ENCODE results near the gene KISS1R.
"Not testable (repeated sequence)": the region's sequence is repeated elsewhere in the genome, so short reads cannot be mapped to it uniquely, and the experiment has no call there.

The KISS1R gene

DNA sequence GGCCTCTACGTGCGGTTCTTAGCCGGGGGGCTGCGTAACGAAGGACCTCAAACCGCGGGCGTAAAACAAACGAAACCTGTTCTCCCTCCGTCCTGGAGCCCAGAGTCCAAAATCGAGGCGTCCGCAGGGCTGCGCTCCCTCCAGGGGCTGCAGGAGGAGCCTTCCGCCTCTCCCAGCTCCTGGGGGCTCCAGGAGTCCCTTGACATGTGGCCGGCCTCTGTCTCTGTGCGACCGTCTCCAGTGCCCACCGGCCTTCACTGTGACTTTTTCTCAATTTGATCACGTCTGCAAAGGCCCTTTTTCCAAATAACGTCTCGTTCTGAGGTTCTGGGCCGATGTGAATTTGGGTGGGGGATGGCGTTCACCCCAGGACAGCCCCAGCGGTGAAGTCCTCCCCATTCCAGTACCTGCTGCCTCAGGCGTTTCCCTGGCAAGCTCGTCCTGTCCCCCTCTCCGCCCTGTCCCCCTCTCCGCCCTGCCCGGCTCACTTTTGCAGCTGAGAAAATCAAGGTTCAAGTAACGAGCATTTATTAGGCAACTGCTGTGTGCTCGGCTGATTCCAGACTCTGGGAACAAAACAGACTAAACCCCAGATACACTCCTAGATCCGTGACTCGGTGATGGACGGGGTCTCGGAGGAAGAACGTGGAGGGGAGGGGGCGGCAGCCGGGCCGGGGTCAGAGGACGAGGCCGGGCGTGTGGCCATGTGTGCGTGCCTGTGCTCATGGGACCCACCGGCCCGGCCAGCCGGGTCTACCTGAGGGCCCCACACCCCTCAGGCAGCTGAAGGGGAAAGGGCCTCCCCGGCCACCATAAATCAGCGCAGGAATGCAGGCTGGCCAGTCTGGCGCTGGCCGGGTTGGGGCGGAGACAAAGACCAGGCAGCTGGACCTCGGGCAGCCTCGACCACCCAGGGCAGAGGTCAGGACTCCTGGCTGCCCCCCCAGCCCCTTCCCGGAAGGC lies 39.0 kb downstream of the KISS1R start:
- DNase-seq = no peak

DNA sequence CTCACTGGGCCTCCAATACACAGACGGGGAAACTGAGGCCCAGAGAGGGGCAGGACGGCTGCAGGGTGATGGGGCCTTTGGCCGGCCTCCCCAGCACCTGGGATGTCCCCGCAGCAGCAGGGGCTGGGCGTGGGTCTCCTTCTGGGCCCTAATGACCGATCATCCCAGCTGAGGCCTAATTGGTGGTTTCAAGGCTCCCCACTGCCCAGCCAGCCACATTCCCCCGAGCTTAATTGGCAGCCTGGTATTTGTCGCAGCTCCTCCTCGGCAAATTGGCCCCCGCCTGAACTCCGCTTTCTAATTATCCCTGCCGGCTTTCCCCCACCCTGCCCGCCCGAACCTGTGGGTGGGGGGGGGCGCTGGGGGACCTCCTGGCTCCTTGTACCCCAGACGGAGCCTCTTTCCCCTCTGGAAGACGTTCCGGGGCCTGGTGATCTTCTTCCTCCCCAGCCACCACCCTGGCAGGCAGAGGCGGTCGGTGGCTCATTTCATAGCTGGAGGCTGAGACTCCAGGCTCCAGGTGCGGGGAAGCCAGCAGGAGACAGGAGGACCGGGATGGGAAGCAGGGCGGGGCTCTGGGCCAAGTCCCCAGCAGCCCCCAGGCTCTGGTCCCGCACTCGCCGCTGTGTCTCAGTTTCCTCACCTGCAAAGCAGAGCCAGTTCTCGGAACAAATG lies 39.8 kb downstream of the KISS1R start:
- no peak for DNase-seq

DNA sequence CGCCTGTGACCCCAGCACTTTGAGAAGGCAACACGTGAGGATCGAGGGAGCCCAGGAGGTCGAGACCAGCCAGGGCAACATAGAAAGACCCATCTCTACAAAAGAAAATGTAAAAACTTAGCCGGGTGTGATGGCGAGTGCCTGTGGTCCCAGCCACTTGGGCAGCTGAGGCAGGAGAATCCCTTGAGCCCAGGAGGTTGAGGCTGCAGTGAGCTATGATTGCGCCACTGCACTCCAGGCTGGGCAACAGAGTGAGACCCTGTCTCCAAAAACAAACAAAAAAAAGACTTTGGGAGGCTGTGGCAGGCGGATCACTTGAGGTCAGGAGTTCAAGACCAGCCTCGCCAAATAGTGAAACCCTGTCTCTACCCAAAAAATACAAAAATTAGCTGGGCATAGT lies 40.4 kb downstream of the KISS1R start:
- not testable (repeated sequence) for DNase-seq

DNA sequence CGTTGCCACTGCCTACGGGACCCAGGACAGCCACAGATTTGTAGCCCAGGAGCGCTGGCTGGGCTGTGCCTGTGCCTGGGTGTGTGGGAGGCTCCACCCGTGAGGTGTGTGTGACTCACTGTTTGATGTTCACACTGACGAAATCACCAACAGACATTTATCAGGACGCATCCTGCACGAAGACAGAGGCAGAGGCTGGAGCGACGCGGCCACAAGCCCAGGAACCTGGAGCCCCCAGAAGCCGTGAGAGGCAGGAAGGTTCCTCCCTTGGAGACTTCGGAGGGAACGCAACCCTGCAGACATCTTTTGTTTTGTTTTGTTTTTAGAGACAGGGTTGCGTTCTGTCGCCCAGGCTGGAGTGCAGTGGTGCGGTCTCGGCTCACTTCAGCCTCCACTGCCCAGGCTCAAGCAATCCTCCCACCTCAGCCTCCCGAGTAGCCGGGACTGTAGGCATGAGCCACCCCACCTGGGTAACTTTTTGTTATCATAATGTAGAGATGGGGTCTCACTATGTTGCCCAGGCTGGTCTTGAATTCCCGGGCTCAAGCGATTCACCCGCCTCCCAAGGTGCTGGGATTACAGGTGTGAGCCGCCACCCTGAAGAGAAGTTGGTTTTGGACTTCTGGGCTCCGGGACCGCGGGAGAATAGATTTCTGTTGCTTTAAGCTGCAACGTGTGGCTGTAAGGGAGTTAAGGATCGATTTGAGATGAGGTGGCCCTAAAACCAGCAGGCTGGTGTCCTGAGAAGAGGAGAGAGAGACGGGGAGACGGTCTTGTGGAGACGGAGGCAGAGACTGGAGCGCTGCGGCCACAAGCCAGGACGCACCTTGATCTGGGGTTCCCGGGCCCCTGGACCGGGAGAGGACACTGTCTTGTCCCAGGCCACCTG lies 42.1 kb downstream of the KISS1R start:
- DNase-seq = peak; percentile 53

DNA sequence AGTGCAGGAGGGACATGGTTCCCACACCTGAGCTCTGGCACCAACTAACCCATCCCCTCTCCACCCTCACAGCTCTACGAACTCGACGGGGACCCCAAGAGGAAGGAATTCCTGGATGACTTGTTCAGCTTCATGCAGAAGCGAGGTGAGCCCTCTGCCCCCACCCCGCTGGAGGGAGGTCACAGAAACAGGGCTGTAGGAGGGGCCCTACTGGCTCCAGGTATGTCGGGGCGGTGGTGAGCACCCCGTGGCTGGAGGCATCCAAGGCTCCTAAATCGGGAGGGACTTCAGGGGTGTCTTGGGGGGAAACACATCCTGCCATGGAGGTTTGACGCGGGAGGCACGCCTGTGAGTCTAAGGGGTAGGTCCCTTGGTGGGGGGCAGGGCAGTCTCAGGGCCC lies 42.9 kb downstream of the KISS1R start:
- DNase-seq = no peak

DNA sequence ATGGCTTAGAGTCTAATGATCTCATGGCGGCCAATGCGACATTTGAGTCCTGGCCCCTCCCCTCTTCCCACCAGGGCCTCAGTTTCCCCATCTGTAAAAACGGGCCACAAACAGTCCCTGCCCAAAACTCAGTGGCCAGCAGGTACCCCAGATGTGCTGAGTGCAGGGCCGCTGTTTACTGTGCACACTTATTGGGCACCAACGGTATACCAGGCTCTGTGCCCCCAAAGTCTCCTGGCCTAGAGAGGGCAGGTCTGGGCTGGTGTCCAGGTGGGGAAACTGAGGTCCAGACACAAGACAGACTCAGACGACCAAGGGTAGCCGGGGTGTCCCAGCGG lies 43.4 kb downstream of the KISS1R start:
- DNase-seq = no peak

DNA sequence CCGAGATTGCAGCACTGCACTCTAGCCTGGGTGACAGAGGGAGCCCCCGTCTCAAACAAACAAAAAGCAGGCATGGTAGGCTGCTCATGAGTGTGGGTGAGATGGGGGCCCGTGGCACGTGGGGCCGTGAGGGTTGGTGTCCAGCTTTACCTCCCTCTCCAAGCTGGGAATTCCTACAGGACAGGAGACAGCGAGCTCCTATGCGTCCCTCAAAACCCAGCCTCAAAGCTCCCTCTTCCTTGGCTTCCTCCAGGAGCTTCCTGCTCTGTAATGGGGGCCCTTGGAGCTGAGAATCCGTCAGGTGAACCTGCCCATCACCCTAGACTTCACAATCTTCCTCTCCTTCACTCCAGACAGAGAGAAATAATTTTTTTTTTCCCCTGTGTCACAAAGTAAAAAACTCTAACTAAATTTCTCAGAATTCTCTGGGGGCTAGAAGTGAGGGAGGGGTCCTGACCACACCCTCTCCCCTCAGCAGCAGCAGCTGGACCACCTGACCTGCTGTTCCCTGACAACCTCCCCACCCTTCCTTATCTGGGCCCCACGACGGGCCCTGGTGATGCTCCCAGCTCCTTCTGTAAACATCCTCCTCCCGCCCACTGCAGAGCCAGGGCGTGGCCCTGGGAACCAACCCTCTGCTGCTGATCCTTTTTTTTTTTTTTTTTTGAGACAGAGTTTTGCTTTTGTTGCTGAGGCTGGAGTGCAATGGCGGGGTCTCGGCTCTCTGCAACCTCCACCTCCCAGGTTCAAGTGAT lies 44.9 kb downstream of the KISS1R start:
- no peak for DNase-seq

DNA sequence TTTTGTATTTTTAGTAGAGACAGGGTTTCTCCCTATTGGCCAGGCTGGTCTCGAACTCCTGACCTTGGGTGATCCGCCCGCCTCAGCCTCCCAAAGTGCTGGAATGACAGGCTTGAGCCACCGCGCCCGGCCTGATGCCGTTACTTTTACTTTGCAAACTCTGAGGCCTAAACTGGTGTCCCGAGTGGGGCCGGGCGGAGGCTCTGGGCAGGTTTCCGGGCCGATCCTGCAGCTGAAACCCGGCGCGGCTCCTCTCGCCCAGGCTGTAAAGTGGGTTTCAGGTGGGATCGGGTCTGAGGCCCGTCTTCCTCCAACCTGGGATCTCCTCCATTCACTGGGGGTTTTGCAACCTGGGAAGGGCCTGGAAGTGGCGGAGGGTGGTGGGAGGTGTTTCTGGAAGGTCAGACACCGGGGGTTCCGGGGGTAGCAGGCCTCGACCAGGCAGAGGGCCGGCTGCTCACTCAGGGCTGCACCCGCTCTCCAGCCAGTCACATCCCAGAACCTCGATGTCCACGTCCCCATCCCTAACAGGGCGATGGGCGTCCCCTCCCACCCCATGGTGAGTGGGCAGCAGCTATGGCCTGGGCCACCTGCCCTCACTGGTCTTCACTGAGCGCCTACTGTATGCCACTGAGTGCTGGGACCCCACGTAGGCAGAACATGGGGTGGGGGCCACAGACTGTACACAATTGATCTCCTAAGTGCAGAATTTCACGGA lies 45.7 kb downstream of the KISS1R start:
- no peak for DNase-seq

DNA sequence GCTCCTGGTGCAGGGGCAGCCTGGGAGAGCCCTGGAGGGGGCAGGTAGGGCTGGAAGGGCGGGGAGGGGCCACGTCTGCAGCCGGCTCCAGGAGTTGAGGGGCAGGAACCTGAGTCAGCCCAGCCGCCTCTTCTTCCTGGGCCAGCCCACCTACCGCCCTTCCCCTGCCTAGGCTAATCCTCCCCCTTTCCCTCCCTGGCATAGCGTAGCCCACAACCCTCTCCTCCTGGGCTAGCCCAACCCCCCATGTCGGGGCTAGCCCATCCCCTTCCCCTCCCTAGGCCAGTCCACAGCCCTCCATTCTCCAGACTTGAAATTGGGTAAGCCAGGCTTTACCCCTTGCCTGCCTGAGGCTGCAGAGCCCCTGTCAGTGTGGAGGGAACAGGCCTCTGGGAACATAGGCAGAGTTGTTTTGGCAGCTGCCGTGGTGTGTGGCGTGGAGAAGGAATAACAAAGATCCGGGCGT lies 46.4 kb downstream of the KISS1R start:
- no peak for DNase-seq

DNA sequence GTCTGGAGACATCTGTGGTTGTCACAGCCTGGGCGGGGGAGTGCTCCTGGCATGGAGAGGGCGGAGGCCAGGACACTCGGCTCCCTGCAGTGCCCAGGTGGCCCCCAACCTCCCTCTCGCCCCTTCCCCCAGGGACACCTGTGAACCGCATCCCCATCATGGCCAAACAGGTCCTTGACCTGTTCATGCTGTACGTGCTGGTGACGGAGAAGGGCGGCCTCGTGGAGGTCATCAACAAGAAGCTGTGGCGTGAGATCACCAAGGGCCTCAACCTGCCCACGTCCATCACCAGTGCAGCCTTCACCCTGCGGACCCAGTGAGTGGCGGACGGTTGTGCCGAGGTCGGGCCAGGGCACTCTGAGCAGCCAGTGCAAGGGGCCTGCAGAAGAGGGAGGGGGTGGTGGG lies 47.0 kb downstream of the KISS1R start:
- no peak for DNase-seq

DNA sequence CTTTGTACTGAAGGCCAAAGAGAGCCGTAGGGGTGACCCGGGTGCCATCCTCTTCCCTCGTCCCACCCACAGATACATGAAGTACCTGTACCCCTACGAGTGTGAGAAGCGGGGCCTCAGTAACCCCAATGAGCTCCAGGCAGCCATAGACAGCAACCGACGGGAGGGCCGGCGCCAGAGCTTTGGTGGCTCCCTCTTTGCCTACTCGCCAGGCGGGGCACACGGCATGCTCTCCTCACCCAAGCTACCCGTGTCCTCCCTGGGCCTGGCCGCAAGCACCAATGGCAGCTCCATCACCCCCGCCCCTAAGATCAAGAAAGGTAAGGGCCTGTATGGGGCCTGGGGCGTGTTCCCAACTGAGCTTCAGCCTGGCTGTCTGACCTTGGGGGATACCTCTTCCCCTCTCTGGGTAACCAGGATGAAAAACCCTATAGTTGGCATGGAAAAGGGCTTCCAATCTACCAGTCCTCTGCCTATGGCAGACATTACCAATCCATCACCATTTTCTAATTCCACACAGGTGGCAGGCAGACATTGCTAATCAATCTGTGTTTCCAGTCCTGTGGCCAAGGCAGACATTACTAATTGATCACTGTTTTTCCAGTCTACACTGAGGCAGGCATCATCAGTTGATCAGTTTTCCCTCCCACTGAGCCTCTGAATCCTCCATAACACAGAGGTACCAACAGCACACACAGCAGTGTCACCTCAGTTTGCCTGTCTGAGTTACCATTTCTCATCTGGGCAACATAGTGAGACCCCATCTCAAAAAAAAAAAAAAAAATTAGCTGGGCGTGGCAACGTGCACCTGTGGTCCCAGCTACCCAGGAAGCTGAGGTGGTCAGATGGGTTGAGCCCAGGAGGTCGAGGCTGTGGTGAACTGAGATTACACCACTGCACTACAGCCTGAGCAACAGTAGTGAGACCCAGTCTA lies 47.9 kb downstream of the KISS1R start:
- DNase-seq = no peak

DNA sequence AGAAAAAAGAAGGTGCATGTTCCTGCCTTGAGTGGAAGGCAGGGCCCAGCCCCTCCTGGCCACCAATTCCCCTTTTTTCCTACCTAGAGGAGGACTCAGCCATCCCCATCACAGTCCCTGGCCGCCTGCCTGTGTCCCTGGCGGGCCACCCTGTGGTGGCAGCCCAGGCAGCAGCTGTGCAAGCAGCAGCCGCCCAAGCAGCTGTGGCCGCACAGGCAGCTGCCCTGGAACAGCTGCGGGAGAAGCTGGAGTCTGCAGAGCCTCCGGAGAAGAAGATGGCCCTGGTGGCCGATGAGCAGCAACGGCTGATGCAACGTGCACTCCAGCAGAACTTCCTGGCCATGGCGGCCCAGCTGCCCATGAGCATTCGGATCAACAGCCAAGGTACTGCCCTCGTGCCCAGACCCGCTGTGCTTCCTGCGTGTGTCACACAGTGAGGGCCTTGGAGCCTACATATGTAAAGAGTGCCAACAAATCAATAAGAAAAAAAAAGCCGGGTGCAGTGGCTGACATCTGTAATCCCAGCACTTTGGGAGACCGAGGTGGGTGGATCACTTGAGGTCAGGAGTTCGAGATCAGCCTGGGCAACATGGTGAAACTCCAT lies 49.5 kb downstream of the KISS1R start:
- no peak for DNase-seq

All from stimulated activated naive CD4-positive, alpha-beta T cell treated with Interleukin-2 at 50 U/mL for 16 hours (primary cell).